GM21528 (cell line): ENCODE results near the gene UNC13A.
"Not testable (repeated sequence)": the region's sequence is repeated elsewhere in the genome, so short reads cannot be mapped to it uniquely, and the experiment has no call there.

Experiments used
- ATAC-seq: cut with Tn5 transposase; IDR thresholded peaks from one replicate; pipeline ENCODE4 v1.9.1; 2021; ENCODE audit warnings: mild to moderate bottlenecking, moderate library complexity; ENCODE audit not compliant: unreplicated experiment, low FRiP score

UNC13A gene

GRCh38 chr19:17576758-17577456, 111.2 kb downstream of the UNC13A start:
- no peak for ATAC-seq

DNA sequence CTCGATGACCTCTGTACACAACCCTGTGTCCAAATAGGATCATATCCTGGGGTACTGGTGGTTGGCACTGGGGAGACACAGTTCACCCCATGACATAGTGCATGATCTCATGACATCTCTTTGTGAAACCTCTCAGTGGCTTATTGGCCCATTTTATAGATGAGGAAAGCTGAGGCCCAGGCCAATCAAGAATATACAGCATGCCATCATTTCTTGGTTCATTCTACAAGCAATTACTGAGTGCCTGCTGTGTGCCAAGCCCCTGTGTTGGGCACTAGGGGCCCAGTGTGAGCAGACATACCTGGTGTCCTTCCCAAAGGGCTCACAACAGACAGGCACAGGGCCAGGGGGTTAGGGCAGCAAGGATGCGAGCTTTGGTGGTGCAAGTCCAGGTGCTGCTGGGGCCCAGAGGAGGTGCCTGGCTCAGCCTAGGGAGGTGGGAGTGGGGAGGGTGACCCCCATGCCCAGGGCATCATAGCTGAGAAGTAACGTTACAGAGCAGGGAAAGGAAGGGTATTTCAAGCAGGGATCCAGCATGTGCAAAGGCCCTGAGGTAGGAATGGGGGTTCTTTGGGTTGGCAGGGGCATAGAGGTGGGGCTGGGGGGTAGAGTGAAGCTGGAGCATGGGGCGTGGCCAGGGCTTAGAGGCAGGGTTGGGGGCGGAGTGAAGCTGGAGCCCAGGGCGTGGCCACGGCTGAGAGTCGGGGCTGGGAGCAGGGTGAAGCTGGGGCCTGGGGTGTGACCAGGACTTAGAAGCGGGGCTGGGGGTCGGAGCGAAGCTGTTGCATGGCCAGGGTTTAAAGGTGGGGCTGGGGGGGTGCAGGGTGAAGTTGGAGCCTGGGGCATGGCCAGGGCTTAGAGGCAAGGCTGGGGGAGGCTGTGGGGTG, 112.0 kb downstream of the UNC13A start:
- ATAC-seq: no peak

DNA sequence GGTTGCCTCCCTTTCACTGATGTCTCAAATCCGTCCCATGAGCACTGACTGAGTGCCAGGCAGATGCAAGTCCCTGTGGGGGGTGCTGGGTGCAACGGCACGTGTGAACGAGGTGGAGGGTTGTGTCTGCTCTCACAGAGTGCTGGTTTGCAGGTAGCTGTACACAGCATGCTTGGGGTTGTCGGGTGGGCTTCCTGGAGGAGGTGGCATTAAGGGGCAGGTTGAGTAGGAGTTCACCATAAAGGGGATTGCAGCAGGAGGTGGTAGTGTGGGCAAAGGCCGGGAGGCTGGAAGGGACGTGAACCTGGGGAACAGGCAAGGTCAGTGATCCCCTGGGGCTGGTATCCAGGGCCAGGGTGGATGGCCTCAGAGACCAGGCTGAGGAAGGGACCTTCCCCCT, 115.5 kb downstream of the UNC13A start:
- ATAC-seq: no peak

GRCh38 chr19:17570791-17571190, 117.4 kb downstream of the UNC13A start:
- ATAC-seq: no peak

- ATAC-seq: not testable (repeated sequence)
Measured at GRCh38 chr19:17570291-17570690, 117.9 kb downstream of the UNC13A start.

- ATAC-seq: no peak
Measured at GRCh38 chr19:17567940-17568339, 120.2 kb downstream of the UNC13A start.

DNA sequence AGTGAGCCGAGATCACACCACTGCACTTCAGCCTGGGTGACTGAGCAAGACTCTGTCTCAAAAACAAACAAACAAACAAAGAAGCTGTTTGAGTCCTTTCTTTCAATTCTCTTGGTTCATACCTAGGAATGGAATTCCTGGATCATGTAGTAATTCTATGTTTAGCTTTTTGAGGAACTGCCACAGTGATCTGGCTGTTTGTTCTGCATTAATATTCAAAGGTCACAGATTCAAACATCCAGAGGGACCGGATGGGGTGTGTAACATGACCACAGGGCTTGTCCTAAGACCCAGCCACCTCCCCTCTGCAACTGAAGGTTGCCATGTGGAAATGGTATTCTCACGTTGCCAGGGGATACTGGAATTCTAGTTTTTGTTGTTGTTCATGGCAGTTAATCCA, 122.5 kb downstream of the UNC13A start:
- ATAC-seq: no peak

GRCh38 chr19:17564781-17565180, 123.4 kb downstream of the UNC13A start:
- no peak for ATAC-seq

GRCh38 chr19:17562561-17562960, 125.6 kb downstream of the UNC13A start:
- no peak for ATAC-seq

GRCh38 chr19:17562097-17562496, 126.1 kb downstream of the UNC13A start:
- no peak for ATAC-seq

- ATAC-seq: no peak
Measured at GRCh38 chr19:17560205-17560595, 128.0 kb downstream of the UNC13A start.

DNA sequence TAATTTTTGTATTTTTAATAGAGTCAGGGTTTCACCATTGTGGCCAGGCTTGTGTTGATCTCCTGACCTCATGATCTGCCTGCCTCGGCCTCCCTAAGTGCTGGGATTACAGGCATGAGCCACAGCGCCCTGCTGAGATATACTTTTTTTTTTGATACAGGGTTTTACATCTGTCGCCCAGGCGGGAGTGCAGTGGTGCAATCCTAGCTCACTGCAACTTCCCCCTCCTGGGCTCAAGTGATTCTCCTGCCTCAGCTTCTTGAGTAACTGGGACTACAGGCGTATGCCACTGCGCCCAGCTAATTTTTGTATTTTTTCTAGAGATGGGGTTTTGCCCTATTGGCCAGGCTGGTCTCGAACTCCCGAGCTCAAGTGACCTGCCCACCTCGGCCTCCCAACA, 130.7 kb downstream of the UNC13A start:
- no peak for ATAC-seq

GRCh38 chr19:17556995-17557394, 131.2 kb downstream of the UNC13A start:
- no peak for ATAC-seq

DNA sequence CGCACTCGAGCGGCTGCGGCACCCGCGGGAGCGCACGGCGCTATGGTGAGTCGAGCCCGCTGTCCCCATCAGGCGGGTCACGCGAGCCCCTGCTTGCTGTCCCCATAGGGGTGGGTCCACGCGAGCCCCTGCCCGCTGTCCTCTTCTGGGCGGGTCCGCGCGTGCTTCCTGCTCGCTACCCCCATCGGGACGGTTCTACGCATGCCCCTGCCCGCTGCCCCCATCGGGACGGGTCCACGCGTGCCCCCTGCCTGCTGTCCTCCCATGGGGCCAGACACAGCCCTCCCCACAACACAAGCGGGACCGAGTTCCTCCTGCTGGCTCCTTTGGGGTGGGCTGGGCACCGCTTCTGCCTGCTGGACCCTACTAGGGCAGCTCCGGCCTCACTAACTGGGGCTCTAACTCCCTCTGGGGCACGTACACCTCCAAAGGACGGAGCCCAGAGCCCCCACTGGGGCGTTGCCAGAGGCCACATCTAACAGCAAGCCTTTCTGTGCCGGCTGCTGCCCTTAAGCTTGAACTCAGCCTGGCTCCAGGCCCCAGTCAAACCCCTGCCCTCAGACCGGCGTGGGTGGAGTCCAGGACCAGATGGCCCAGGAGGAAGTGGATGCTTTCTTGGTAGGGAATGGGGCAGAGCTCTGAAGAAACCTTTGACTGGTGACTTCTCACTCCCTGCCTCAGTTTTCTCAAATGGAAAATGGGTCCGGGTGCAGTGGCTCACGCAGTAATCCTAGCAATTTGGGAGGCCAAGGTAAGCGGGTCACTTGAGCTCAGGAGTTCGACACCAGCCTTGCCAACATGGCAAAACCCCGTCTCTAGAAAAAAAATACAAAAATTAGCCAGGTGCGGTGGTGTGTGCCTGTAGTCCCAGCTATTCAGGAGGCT, 132.0 kb downstream of the UNC13A start:
- ATAC-seq: peak; percentile 36

DNA sequence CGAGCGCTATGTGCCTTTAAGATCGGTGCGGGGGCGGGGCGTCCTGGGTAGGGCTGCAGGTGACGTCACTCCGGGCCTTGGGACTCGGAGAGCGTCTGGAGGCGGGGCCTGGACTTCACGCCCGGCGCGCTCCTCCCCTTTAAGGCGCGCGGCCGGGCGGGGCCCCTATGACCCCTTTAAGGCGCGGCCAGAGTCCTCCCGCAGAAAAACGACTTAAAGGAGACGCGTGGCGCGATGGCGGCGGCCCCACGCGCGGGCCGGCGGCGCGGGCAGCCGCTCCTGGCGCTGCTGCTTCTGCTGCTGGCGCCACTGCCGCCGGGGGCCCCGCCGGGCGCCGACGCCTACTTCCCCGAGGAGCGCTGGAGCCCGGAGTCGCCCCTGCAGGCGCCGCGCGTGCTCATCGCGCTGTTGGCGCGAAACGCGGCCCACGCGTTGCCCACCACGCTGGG, 132.7 kb downstream of the UNC13A start, which contains the start of gene COLGALT1:
Gene COLGALT1, plus strand, starts transcription at position 170 of the 449 bp plus-strand sequence. Its CDS starts 65 bp downstream, at position 235.
- ATAC-seq: peak; percentile 86

DNA sequence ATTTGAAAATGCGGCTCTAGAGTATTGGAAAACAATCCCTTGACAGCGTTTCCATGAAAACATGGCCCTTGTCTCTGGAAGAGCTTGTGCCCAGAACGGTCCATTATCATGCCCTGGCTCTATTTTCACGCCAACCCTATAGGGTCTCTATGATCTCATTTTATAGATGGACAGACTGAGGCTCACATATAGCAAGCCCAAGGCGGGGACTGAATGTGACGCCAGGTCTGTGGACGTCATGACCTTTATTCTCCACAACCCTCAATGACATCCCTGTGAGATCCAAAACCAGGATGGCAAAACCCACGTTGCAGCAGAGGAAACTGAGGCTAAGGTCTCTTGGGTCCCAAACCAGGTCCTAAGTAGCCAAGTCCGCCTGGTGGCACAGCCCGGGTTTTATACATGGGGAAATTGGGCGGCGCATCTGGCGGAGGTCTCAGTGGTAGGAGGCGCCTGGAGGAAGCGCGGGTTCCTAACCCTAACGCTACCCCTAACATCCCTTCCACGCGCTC, 133.1 kb downstream of the UNC13A start:
- no peak for ATAC-seq

- no peak for ATAC-seq
Measured at GRCh38 chr19:17553256-17553655, 134.9 kb downstream of the UNC13A start.

DNA sequence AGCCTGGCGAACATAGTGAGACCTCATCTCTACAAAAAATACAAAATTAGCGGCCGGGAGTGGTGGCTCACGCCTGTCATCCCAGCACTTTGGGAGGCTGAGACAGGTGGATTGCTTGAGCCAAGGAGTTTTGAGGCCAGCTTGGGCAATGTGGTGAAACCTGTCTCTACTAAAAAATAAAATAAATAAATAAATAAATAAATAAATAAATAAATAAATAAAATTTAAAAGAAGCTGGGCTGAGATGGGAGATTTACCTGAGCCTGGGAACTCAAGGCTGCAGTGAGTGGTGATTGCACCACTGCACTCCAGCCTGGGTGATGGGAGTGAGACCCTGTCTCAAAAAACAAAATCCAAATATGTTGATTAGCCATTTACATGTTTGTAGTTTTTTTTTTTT, 135.4 kb downstream of the UNC13A start:
- ATAC-seq: not testable (repeated sequence)
